Measurements from ENCODE around the gene FIGNL2. TPM values are rescaled to one million over a fixed set of nuclear protein-coding genes. Genes with fewer than 3 reads are reported as not detected.
A peak's percentile ranks its signal among the peaks of the same experiment; 100 is the strongest.

FIGNL2 gene
- total and polyA plus RNA-seq, 9 of the 15 experiments (the other 6 are each of a cell fraction or from before 2014, with no cell fraction given): 0.01 TPM; not detected in 8

DNA sequence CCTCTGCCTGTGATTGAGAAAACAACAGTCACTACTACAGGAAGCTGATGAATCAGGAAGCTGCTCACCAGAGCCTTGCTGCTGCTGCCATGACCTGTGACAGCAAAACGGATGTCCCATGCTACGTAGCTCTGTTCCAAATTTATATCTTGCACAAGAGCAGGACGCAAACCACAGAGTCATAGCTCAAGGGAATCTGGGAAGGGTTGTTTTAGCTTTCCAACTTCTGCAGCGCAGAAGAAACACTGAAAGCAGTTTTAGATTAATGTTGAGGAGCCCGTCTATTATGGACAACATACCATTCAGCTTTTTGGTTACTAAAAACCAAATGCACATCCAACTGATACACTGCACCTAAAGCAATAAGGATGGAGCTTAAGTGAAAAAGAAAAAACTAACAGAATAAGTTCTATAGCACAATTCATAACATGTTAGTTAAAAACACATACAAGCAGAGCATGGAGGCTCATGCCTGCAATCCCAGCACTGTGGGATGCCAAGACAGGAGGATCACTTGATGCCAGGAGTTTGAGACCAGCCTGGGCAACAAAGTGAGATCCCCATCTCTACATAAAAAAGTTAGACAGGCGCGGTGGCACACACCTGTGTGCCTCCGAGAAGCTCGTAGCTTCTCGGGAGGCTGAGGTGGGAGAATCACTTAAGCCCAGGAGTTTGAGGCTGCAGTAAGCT lies 37.6 kb upstream of the FIGNL2 start (continued):
- TF ChIP-seq, protein P1, sequence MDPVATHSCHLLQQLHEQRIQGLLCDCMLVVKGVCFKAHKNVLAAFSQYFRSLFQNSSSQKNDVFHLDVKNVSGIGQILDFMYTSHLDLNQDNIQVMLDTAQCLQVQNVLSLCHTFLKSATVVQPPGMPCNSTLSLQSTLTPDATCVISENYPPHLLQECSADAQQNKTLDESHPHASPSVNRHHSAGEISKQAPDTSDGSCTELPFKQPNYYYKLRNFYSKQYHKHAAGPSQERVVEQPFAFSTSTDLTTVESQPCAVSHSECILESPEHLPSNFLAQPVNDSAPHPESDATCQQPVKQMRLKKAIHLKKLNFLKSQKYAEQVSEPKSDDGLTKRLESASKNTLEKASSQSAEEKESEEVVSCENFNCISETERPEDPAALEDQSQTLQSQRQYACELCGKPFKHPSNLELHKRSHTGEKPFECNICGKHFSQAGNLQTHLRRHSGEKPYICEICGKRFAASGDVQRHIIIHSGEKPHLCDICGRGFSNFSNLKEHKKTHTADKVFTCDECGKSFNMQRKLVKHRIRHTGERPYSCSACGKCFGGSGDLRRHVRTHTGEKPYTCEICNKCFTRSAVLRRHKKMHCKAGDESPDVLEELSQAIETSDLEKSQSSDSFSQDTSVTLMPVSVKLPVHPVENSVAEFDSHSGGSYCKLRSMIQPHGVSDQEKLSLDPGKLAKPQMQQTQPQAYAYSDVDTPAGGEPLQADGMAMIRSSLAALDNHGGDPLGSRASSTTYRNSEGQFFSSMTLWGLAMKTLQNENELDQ (CRISPR knock-in tag; IDR thresholded peaks at IDR 0.05; ENCODE audit: borderline replicate concordance): no peak
- no peak for TF ChIP-seq SAFB2 (IDR thresholded peaks at IDR 0.05; ENCODE audit: borderline replicate concordance, low read depth, low read length, severe bottlenecking)
- TF ChIP-seq, protein P2, sequence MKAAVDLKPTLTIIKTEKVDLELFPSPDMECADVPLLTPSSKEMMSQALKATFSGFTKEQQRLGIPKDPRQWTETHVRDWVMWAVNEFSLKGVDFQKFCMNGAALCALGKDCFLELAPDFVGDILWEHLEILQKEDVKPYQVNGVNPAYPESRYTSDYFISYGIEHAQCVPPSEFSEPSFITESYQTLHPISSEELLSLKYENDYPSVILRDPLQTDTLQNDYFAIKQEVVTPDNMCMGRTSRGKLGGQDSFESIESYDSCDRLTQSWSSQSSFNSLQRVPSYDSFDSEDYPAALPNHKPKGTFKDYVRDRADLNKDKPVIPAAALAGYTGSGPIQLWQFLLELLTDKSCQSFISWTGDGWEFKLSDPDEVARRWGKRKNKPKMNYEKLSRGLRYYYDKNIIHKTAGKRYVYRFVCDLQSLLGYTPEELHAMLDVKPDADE (conservative IDR thresholded peaks at IDR 0.05; ENCODE audit: control insufficient read depth, low read depth, low read length): no peak
- no peak for TF ChIP-seq ZFPM2 (CRISPR knock-in tag; IDR thresholded peaks at IDR 0.05)
- TF ChIP-seq POLR3G (IDR thresholded peaks at IDR 0.05; ENCODE audit: extremely low read depth, insufficient read length, insufficient replicate concordance): no peak
- TF ChIP-seq, protein P3, sequence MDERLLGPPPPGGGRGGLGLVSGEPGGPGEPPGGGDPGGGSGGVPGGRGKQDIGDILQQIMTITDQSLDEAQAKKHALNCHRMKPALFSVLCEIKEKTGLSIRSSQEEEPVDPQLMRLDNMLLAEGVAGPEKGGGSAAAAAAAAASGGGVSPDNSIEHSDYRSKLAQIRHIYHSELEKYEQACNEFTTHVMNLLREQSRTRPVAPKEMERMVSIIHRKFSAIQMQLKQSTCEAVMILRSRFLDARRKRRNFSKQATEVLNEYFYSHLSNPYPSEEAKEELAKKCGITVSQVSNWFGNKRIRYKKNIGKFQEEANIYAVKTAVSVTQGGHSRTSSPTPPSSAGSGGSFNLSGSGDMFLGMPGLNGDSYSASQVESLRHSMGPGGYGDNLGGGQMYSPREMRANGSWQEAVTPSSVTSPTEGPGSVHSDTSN (CRISPR knock-in tag; IDR thresholded peaks at IDR 0.05; ENCODE audit: low read depth): no peak
- TF ChIP-seq, protein P3 (tag; conservative IDR thresholded peaks at IDR 0.05; ENCODE audit: low read depth): 0 out of 2 replicates have a peak, but pooled peaks have one; percentile 24
- no peak for TF ChIP-seq HNRNPLL (IDR thresholded peaks at IDR 0.05; ENCODE audit: low read depth, low read length, poor library complexity, severe bottlenecking)
- TF ChIP-seq ZNF184 (CRISPR knock-in tag; IDR thresholded peaks at IDR 0.05): no peak
- no peak for TF ChIP-seq ZNF384 (IDR thresholded peaks at IDR 0.05; ENCODE audit: low read depth, low read length)
- no peak for TF ChIP-seq TEAD2 (tag; IDR thresholded peaks at IDR 0.05)
- TF ChIP-seq, protein P4, sequence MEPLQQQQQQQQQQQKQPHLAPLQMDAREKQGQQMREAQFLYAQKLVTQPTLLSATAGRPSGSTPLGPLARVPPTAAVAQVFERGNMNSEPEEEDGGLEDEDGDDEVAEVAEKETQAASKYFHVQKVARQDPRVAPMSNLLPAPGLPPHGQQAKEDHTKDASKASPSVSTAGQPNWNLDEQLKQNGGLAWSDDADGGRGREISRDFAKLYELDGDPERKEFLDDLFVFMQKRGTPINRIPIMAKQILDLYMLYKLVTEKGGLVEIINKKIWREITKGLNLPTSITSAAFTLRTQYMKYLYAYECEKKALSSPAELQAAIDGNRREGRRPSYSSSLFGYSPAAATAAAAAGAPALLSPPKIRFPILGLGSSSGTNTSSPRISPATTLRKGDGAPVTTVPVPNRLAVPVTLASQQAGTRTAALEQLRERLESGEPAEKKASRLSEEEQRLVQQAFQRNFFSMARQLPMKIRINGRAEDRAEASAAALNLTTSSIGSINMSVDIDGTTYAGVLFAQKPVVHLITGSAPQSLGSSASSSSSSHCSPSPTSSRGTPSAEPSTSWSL (CRISPR knock-in tag; IDR thresholded peaks at IDR 0.05; ENCODE audit: borderline replicate concordance): no peak
- TF ChIP-seq, protein P5, sequence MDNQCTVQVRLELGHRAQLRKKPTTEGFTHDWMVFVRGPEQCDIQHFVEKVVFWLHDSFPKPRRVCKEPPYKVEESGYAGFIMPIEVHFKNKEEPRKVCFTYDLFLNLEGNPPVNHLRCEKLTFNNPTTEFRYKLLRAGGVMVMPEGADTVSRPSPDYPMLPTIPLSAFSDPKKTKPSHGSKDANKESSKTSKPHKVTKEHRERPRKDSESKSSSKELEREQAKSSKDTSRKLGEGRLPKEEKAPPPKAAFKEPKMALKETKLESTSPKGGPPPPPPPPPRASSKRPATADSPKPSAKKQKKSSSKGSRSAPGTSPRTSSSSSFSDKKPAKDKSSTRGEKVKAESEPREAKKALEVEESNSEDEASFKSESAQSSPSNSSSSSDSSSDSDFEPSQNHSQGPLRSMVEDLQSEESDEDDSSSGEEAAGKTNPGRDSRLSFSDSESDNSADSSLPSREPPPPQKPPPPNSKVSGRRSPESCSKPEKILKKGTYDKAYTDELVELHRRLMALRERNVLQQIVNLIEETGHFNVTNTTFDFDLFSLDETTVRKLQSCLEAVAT (IDR thresholded peaks at IDR 0.05): no peak
- no peak for TF ChIP-seq RUNX1 (IDR thresholded peaks at IDR 0.05; ENCODE audit: low read depth)

All from K562 (cell line).